Endometrial microvascular endothelial cells (primary cell): ENCODE results near the gene BNC2. TPM values are rescaled to one million over a fixed set of nuclear protein-coding genes. Genes with fewer than 3 reads are reported as not detected.

ENCODE experiments used
- in situ Hi-C: cut with HindIII; loops from 2 replicates; pipeline ENCODE4 v1.10.0; 2017; ENCODE audit warnings: low sequenced_read_pairs, low pct_unique_long_range_greater_than_20kb; ENCODE audit errors: inconsistent ontology term
- total RNA-seq: library from RNA; depleted of rRNA; stranded (reverse); fragments of >200 nt; gene quantifications from one replicate; pipeline ENCODE4 v1.2.3, GENCODE V29; 2015; ENCODE audit errors: inconsistent ontology term

Gene BNC2
- total RNA-seq, 1 donor from 2014 or later, result 18.7 TPM

DNA sequence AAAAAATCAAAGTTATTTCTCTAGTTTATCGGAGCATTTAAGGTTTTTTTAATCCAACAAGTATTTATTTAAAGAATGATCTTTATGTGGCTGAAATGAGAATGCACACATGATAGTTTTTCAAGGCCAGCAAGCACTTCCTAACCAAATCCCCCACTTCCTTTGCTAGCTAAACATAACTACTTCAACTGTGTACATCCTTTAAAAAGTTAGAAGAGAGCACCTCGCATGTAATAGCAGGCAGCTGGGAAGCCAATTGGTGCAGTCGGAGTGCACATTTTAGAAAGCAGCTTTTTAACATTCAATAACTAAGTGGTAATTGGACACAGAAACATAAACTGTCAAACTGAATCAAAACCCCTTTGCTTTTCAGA lies 245.7 kb downstream of the BNC2 start:
- in situ Hi-C loops, result no loop called here

DNA sequence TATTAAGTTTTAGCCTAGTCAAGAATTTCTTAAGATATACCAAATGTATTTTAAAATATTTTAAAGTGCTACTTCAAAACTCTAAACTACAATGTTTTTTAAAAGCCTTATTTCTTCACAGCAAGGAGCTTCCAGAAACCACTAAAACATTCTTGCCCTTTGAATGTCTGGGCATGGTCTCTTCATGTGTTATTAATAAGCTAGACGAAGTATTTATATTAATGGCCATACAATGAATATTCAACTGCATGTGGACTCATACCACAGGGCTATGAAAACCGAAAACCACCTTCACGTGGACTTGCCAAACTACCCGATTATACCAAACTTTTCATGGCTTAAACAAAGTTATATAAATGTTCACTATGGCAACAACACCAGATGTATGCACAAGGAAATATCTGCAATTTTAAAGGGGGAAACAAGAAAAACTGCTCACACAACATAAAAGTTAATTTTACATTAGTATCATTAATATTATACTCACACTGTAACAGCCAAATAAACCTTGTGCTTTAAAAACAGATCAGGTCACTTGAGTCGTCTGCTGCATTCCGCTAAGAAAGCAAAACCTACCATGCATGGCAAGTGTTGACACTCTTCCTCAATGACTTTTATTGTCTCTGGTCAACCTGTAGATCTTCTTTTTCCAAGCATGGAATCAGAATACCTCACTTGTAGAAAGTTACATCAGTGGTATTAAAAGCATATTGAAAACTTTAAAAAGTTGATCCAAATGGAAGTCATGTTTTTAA lies 246.3 kb downstream of the BNC2 start:
- in situ Hi-C loops, result no loop called here

DNA sequence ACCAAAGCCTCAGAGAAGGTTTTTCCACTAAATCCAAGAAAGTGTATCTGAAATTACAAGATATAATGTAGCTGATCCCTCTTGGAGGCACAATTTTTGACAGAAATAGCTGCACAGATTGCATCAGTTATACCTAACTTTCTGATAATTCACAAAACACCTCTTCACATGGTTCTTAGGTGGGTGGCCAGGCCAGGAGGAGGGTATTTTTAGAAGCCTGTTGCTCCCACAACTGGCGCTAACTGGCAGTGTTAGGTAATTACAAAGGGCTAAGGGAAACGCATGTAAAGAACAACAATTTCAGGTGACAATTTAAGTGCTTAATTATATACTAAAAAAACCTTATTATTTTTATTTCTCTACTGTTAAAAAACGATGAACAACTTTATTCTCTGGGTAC lies 247.9 kb downstream of the BNC2 start:
- in situ Hi-C loops, result no loop called here

DNA sequence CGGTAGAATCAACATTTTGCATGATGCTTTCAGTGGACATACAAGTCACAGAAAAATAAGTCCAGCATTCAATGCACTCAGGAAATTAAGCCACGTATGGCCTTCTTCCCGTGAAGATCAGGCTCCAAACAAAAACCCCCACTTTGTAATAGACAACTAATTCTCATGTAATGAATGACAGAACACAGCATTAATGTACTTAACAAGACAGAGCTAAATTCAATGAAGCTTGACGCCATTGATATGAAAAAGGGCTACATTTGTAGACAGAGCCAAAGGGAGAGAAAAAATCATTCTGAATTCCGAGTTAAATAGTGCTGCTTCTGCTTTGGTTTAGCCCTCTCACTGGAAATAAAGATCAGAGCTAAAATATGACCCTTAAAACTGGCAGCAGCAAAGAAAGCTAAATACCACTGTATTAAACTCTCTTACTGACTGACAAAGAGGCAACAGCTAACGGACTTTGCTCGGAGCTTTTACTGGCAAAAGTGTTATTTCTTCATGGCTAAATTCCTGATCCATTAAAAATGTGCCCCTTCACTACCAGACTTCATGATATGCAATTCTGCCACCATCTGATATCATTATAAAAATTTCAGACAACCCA lies 250.5 kb downstream of the BNC2 start:
- in situ Hi-C loops, result no loop called here

DNA sequence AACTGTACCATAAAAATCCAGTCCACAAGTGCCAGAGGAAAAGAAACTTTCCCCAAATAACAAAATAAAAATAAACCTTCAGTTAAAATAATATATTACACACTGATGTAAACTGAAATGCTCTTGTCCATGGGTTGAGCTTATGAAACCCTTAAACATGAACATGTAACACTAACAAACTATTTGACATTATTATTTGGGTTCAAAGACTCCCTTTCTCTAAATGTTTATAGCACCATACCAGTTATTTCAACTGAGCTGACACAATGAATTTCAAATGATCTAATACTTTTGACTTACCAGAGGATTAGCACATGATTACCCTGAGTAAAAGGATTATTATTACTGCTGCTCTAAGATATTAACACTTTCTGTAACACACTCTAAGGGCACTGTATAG lies 251.1 kb downstream of the BNC2 start:
- in situ Hi-C loops, result no loop called here

DNA sequence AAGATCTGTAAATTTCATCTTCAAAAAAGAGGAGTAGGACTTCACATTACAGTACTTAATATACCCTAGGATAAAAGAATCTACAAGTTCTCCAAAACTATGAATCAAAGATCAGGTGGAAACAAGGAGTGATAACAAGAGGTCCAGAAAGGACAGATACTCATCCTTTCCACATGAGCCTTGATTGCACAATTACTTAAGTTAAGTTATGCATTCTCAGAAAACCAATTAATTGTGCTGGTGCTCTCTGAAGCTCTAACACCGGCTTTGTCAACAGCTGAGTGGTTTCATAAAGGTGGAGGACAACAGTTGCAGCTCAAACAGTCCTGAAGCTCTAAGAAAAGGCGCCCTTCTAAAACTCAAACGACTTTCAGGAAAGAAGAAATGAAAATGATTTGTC lies 251.9 kb downstream of the BNC2 start:
- in situ Hi-C loops, result no loop called here

DNA sequence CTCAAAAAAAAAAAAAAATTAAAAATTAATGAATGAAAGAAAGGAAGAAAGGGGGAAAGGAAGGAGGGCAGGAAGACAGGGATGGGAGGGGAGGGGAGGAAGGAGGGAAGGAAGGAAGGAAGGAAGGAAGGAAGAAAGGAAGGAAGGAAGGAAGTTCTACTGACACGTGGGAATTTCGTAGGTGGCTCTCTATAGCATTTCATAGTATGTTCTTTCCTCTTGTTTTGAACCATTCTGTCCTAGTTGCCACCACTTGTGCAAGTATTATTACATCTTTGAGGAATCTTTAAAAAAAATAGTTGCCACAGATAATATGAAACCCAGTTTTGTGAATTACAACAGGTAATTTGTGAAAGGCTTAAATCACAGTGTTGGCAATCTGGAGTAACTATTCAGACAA lies 253.8 kb downstream of the BNC2 start:
- in situ Hi-C loops, result no loop called here

DNA sequence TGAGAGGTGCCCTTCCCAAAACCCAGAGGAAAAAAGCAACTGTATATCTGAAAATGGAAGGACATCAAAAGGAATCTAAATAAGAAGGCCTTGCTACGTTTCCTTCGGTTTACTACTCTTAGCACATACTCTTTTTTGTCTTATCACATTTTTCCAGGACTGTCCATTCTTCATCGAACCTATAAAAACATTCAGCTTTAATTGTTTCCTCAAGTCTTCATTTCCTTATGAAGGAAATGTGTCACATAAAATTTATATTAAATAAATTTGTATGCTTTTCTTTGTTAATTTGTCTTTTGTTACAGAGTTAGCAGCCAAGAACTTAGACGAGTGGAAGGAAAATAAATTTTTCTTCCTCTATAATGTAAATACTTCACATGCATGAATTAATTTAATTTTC lies 255.0 kb downstream of the BNC2 start:
- in situ Hi-C loops, result no loop called here

DNA sequence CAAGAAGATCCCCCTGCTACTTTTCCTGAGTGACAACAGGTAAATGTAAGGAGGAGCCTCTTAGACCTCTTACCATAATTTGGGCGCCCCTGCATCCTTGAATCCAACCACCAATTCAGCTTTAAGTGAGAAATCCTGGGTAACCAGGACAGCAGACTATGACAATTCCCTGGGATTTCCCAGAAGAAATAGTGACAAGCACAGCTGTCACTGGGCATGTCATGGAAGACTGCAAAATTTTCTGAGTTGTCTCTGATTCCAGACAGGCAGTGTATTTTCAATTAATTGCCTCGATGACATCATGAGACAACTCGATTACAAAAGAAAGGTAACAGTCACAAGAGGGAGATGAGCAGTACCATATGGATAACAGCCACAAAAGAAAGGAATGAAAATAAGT lies 256.9 kb downstream of the BNC2 start:
- in situ Hi-C loops, result no loop called here

DNA sequence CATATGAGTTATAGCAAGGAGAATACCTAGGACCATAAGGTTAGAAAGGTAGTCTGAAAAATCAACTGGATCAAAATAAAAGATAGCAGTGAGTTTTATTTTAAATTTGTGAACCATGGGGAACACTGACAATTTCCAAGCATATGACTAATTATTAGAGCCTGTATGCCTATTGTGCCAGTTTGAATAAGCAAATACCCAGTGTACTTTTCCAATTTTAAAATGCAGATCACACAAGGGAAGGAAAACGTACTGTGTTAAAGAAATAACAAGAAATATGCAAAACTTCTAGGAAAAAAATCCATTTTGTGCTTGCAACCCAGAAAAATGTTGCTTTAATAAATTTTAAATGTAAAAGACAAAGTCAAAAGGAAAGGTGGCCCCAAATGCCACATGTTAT lies 257.4 kb downstream of the BNC2 start:
- in situ Hi-C loops, result no loop called here

DNA sequence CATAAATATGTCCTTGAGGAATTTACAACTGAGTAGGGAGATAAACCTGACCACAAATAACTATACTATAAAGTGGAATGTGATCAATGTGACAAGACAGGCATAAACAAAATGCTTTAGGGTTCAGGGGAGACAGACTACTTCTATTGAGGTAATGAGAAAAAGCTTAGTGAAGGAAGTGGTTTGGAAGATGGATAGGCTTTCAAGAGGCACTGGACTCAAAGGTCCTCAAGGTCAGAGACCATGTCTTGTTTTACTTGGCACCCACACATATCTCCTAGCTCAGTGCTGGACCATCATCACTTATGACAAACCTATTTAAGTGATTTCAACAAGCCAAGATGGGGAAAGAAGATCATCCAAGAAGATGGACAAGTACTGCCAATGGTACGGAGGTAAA lies 257.8 kb downstream of the BNC2 start:
- in situ Hi-C loops, result no loop called here

DNA sequence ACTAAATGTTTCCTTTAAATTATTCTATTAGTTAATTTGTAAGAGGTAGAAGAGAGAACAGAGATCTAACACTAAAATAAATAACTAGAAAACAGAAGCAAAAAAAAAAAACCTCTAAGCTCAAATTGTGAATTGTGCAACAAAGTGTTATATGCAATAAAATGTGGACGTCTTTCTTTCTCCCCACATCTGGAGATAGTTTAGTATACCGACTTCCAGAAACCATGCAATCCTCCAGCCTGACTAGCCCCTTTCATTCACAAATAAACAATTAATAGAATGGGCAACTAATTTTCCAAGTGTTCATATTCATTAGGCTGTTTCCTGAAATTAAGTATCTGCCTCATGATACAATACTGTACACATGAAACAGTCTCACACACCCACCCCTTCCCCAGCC lies 258.5 kb downstream of the BNC2 start:
- in situ Hi-C loops, result no loop called here

DNA sequence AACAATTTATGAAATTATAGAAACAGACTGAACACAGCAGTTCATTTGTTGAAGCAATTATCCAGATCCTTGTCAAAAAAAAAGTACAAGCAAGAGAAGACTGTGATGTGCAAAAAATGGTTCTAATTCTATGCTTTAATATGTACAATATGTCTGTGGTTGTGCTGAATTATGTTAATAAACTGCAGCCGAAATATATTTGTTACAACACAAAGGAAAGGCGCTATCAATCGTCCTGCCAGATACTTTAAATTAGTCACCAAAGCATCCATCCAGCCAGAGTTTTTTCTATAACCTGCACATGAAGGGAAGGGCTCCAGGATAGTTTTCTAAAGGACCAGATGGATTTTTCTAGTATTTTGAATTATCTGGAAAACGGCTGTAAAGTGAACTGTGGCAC lies 259.5 kb downstream of the BNC2 start:
- in situ Hi-C loops, result no loop called here

DNA sequence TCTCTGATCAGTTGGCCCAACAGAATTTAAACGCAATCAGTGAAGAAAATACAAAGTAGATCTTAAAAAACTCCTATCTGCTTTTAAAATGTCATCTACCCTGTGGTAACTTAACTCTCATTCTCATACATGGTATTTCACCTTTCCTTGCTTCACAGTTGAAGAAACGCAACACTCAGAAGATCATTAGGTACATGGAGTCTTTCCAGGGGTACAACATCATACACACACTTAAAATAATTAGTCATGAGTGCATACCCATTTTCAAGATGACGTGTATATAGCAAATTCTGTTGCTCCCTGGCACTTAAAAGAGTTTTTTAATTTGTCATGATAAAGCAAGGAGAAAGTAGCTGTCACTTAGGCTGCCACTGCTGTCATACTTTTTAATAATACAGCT lies 259.9 kb downstream of the BNC2 start:
- in situ Hi-C loops, result no loop called here

DNA sequence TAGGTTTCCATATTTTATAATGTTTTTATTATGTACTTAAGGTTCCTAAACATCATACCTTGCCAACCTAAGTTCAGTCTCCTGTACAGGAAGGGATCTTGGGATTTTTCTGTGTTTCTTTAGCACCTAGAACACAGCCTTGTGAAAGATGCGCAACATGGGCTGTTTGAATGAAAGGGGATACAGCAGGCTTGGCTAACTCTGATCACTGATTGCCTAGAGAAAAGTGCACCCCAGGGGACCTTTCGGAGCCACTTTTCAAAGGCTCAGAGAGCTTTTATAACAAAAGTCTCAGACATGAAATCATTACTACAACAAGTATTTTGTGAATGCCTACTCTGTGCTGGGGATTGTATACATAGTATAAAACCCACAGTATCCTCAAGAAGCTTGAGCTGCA lies 261.6 kb downstream of the BNC2 start:
- in situ Hi-C loops, result no loop called here

DNA sequence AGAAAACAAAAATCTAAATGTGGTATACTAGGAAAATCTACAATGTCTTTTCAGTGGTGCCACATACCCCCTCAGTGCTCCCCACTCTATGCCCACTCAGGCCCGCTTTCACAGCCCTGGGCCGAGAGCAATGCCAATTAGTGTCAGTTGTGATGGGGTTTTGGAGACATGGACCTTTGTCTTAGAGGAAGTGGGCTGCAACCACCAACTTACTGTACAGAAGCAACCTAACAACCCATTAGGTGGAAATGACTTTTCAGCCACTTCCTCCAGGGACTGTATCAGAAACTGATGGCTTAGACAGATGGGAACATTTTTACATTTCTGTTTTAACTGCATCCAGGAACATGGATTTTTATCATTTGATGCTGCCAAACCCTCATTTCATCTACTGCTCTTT lies 268.0 kb downstream of the BNC2 start:
- in situ Hi-C loops, result no loop called here

DNA sequence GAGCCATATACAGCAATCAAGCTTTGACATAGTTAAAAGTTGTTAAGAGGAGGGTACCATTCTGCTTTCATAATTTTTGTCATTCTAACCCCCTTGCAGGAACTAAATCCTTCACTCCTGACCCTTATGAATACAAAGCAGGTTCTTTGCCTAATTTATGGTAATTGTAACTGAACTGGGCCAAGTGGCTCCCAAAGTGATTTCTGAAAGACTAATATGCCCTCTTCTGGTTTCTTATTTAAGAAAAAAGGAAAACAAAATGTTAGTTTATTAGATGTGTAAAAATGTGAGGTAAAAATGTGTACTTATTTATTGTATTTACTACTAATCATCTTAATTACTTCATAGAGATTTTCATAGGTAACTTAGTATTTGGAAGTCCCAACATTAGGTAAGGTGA lies 268.5 kb downstream of the BNC2 start:
- in situ Hi-C loops, result no loop called here

DNA sequence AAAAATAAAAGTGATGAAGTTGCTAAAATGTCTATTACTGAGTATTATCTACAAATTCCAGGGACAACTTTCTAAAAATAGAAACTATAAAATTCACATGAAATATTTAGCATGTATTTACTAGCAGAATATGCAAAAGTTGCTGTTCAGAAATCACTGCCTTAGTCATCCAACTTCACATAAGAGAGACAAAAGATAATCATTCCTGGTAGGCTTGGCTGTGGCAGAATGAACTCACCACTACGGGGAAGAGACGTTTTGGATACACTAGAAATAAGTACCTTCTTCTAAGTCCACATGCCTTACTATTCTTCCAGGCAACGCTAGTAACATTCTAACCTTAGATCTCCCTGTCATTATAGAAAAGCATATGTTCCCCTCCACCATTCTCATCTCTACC lies 272.2 kb downstream of the BNC2 start:
- in situ Hi-C loops, result no loop called here

DNA sequence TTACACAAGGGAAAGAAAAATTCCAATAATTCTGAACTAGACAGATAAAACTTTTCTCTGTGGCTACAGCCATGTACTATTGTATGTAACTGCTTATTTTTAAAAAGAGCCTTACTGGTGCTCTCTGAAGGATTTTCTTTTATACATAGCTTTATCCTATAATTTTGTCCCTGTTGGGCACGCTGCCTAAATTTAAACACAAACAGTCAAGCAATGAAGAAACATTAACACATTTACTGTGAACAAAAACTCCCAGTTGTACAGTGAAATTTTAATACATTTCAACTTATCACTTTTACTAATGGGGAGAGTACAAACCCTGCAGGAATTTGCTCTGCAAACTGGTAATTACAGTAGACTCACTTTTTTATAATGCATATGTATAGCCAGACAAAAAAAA lies 273.3 kb downstream of the BNC2 start:
- in situ Hi-C loops, result no loop called here

DNA sequence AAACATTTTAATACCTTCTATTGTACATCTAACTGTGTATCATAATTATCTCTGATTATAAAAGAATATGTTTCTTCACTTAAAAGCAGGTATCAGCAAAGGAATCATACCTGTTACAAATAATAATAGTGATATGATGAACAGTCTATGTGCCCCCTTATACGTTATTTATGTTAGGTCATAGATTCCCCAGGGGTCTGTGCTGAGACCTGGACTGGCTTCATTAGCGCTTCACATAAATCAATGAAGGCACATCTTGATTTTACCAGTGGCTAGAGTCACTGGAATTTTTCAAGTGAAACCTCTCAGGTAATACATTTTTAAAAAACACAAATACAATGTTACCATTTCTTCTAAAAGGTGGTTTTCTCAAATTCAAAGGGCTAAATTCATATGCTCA lies 275.2 kb downstream of the BNC2 start:
- in situ Hi-C loops, result no loop called here

DNA sequence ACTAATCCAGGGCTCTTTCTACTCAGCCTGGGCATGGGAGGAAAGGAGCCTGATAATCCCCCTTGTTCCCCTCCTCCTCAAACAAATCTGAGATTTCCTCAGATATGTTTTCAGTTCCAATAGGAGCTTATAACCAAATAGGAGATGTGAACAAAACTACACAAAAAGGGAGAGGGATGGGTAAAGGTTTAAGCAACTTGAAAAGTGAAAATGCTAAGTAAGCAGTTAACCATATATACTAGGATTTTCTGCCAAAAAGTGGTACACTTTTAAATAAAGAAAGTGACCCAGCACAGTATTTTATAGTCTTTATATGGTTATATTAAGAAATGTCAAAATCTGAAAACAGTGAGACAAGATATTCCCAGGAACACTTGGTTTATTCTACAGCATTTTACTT lies 275.7 kb downstream of the BNC2 start:
- in situ Hi-C loops, result no loop called here
